Measurements from ENCODE around the gene CDK14. TPM values are rescaled to one million over a fixed set of nuclear protein-coding genes. Genes with fewer than 3 reads are reported as not detected.

Gene CDK14
- total and polyA plus RNA-seq, 2 donors (not counting 1 experiment from before 2014, with no cell fraction given): 42.1 to 167 TPM

DNA sequence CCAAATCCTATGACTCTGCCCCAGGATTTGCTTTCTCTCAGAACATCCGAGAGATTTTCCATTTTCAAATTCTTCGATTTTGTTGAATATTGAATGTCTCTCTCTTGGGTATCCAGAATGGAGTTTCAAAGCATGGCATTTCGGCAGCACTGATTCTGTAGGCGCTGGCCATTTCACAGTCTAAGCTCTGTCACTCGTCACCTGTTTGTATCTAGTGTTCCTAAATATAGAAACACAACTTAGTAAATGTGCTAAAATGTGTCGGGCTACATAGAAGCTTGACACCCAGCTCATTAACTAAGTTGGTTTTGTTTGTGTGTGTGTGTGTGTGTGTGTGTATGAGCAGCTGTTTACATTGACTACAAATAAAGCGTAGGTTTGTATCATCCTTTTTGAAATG lies 494.6 kb downstream of the CDK14 start:
- H3K4me2 ChIP-seq (replicated peaks; ENCODE audit: low read depth, low read length, poor library complexity, severe bottlenecking): no peak overlapping the region
- CTCF ChIA-PET: interaction anchor here (0.7 to 3.3 kb wide), 12 partner anchors 11 to 791 kb away, joined by 3 to 16 read pairs (median 5); no protein-coding TSS in a partner anchor
- no peak overlapping the region for H3K4me3 Mint-ChIP-seq
- no peak overlapping the region for H2AFZ ChIP-seq (ENCODE audit: insufficient read depth, low read depth, low read length, poor library complexity, severe bottlenecking)
- ATAC-seq (ENCODE audit: low read depth) (no peak), DNase-seq (no peak)
- 100% methylated on average over 1 of the region's 7 CpGs for WGBS (ENCODE audit: insufficient coverage)
- no peak overlapping the region for H3K27ac Mint-ChIP-seq
- no peak for TF ChIP-seq EZH2 (IDR thresholded peaks at IDR 0.05; ENCODE audit: borderline replicate concordance, insufficient read depth, low read depth, low read length, poor library complexity, severe bottlenecking)
- TF ChIP-seq, protein P1, sequence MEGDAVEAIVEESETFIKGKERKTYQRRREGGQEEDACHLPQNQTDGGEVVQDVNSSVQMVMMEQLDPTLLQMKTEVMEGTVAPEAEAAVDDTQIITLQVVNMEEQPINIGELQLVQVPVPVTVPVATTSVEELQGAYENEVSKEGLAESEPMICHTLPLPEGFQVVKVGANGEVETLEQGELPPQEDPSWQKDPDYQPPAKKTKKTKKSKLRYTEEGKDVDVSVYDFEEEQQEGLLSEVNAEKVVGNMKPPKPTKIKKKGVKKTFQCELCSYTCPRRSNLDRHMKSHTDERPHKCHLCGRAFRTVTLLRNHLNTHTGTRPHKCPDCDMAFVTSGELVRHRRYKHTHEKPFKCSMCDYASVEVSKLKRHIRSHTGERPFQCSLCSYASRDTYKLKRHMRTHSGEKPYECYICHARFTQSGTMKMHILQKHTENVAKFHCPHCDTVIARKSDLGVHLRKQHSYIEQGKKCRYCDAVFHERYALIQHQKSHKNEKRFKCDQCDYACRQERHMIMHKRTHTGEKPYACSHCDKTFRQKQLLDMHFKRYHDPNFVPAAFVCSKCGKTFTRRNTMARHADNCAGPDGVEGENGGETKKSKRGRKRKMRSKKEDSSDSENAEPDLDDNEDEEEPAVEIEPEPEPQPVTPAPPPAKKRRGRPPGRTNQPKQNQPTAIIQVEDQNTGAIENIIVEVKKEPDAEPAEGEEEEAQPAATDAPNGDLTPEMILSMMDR (IDR thresholded peaks at IDR 0.05): no peak
- H3K9me3 Mint-ChIP-seq (ENCODE audit: insufficient read depth): no peaks in the 10 kb centered on the region
- no peak overlapping the region for H3K9ac ChIP-seq (ENCODE audit: low read length)
- POLR2A ChIA-PET: no interaction called here
- intact Hi-C loops (cut with micrococcal nuclease): no loop called here
- peaks cover 0 to 7% of the 10 kb centered on the region in 2 experiments for H3K36me3 ChIP-seq (replicated peaks in 1 of 2; ENCODE audit: control extremely low read depth in 1 of 2, control insufficient read depth in 1 of 2, extremely low read depth in 1 of 2, insufficient read depth in 2 of 2, low read length in 1 of 2)
- peaks cover 7% of the 10 kb centered on the region for H3K4me1 Mint-ChIP-seq
- H4K20me1 ChIP-seq (ENCODE audit: control insufficient read depth, insufficient read depth, low read length, poor library complexity, severe bottlenecking): no peaks in the 10 kb centered on the region
- H3K4me1 ChIP-seq (ENCODE audit: control insufficient read depth in 2 of 2, insufficient read depth in 2 of 2, low read length in 2 of 2): peaks cover 0 to 4% of the 10 kb centered on the region in 2 donors
- no peaks in the 10 kb centered on the region for H3K27me3 Mint-ChIP-seq
- no peaks in the 10 kb centered on the region for H3K9me3 ChIP-seq (ENCODE audit: control extremely low read depth in 1 of 3, control insufficient read depth in 2 of 3, insufficient read depth in 1 of 3, low read length in 2 of 3)
- H3K27ac ChIP-seq (ENCODE audit: low read length in 2 of 2): no peak overlapping the region
- H3K79me2 ChIP-seq (ENCODE audit: control insufficient read depth, insufficient read depth, low read length): no peaks in the 10 kb centered on the region
- no peak overlapping the region for H3K4me3 ChIP-seq (ENCODE audit: control extremely low read depth in 1 of 5, extremely low read depth in 1 of 5, insufficient read depth in 1 of 5, low read depth in 2 of 5, low read length in 4 of 5)
- H3K27me3 ChIP-seq (replicated peaks in 1 of 4; ENCODE audit: control extremely low read depth in 1 of 4, control insufficient read depth in 3 of 4, insufficient read depth in 4 of 4, low read length in 3 of 4): no peaks in the 10 kb centered on the region

DNA sequence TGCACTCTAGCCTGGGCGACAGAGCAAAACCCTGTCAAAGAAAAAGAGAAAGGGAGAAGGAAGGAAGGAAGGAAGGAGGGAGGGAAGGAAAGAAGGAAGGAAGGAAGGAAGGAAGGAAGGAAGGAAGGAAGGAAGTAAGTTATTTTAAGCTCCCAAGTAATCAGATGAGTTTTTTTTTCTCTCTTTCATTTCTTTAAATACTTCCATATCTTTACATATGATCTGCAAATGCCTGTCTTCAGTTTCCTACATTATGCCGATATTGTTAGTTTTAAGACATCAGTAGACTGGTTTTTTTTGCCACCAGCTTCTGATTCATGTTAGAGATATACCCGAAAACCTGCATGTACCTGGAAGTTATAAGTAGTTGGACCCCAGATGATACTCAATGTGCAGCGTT lies 495.5 kb downstream of the CDK14 start:
- ChIA-PET POLR2A (no interaction called here), CTCF (interaction anchor here (1.4 to 2.8 kb wide), 2 partner anchors 8 to 10 kb away, joined by 5 to 14 read pairs; no protein-coding TSS in a partner anchor)
- intact Hi-C loops (cut with micrococcal nuclease): no loop called here
- Mint-ChIP-seq H3K9me3 (ENCODE audit: insufficient read depth) (no peaks in the 10 kb centered on the region), H3K4me3 (no peak overlapping the region), H3K27ac (no peak overlapping the region), H3K27me3 (no peaks in the 10 kb centered on the region), H3K4me1 (peaks cover 7% of the 10 kb centered on the region)
- TF ChIP-seq, protein P1 (IDR thresholded peaks at IDR 0.05): no peak
- TF ChIP-seq EZH2 (IDR thresholded peaks at IDR 0.05; ENCODE audit: borderline replicate concordance, insufficient read depth, low read depth, low read length, poor library complexity, severe bottlenecking): no peak
- WGBS (ENCODE audit: insufficient coverage): no CpG with 5 or more reads among the region's 4 CpGs
- Histone ChIP-seq H3K27me3 (replicated peaks in 1 of 4; ENCODE audit: control extremely low read depth in 1 of 4, control insufficient read depth in 3 of 4, insufficient read depth in 4 of 4, low read length in 3 of 4) (no peaks in the 10 kb centered on the region), H3K9me3 (ENCODE audit: control extremely low read depth in 1 of 3, control insufficient read depth in 2 of 3, insufficient read depth in 1 of 3, low read length in 2 of 3) (no peaks in the 10 kb centered on the region), H2AFZ (ENCODE audit: insufficient read depth, low read depth, low read length, poor library complexity, severe bottlenecking) (no peak overlapping the region), H4K20me1 (ENCODE audit: control insufficient read depth, insufficient read depth, low read length, poor library complexity, severe bottlenecking) (no peaks in the 10 kb centered on the region), H3K4me1 (ENCODE audit: control insufficient read depth in 2 of 2, insufficient read depth in 2 of 2, low read length in 2 of 2) (peaks cover 0 to 4% of the 10 kb centered on the region in 2 donors), H3K27ac (ENCODE audit: low read length in 2 of 2) (no peak overlapping the region), H3K4me2 (replicated peaks; ENCODE audit: low read depth, low read length, poor library complexity, severe bottlenecking) (no peak overlapping the region), H3K4me3 (ENCODE audit: control extremely low read depth in 1 of 5, extremely low read depth in 1 of 5, insufficient read depth in 1 of 5, low read depth in 2 of 5, low read length in 4 of 5) (no peak overlapping the region), H3K9ac (ENCODE audit: low read length) (no peak overlapping the region), H3K79me2 (ENCODE audit: control insufficient read depth, insufficient read depth, low read length) (no peaks in the 10 kb centered on the region), H3K36me3 (replicated peaks in 1 of 2; ENCODE audit: control extremely low read depth in 1 of 2, control insufficient read depth in 1 of 2, extremely low read depth in 1 of 2, insufficient read depth in 2 of 2, low read length in 1 of 2) (peaks cover 0 to 12% of the 10 kb centered on the region in 2 experiments)
- DNase-seq (no peak), ATAC-seq (ENCODE audit: low read depth) (no peak)
